SK-N-SH treated with all-trans-retinoic acid at 6 μM for 48 hours (cell line): ENCODE results near the gene POC1A.

ENCODE experiments used
- ATAC-seq: fragments of 200-7000 bp; cut with Tn5 transposase; 3 replicates; pipeline ENCODE4 v1.9.1; 2020; ENCODE audit warnings: mild to moderate bottlenecking, moderate library complexity
- ARNTL ChIP-seq: fragments of 450-650 bp; formaldehyde crosslinking; IDR thresholded peaks from 2 replicates; pipeline ENCODE4 v1.5.0; 2020; ENCODE audit warnings: low read depth, mild to moderate bottlenecking, moderate library complexity, borderline replicate concordance
- CSDC2 ChIP-seq: fragments of 250-450 bp; sonication (Bioruptor Pico); IDR thresholded peaks from 2 replicates; pipeline ENCODE4 v1.5.0; 2020; ENCODE audit warnings: mild to moderate bottlenecking, moderate library complexity
- ESRRG ChIP-seq: fragments of 250-450 bp; sonication (Bioruptor Pico); IDR thresholded peaks from 2 replicates; pipeline ENCODE4 v1.6.1; 2021; ENCODE audit warnings: mild to moderate bottlenecking
- ISL1 ChIP-seq: fragments of 250-450 bp; sonication (Bioruptor Pico); IDR thresholded peaks from 2 replicates; pipeline ENCODE4 v2.1.2; 2022; ENCODE audit warnings: mild to moderate bottlenecking, moderate library complexity
- OSR1 ChIP-seq: fragments of 250-450 bp; sonication (Bioruptor Pico); IDR thresholded peaks from 2 replicates; pipeline ENCODE4 v1.8.0; 2022; ENCODE audit warnings: moderate library complexity, mild to moderate bottlenecking, inconsistent platforms
- PPARA ChIP-seq: fragments of 250-450 bp; sonication (Bioruptor Pico); IDR thresholded peaks from 2 replicates; pipeline ENCODE4 v1.5.0; 2020; ENCODE audit warnings: mild to moderate bottlenecking, borderline replicate concordance
- RARB ChIP-seq: fragments of 250-450 bp; sonication (Bioruptor Pico); IDR thresholded peaks from 2 replicates; pipeline ENCODE4 v1.8.0; 2021; ENCODE audit warnings: mild to moderate bottlenecking, moderate library complexity
- SNAI2 ChIP-seq: fragments of 250-450 bp; sonication (Bioruptor Pico); IDR thresholded peaks from 2 replicates; pipeline ENCODE4 v1.5.0; 2020; ENCODE audit warnings: mild to moderate bottlenecking, moderate library complexity
- TCF4 ChIP-seq: fragments of 250-450 bp; sonication (Bioruptor Pico); IDR thresholded peaks from 2 replicates; pipeline ENCODE4 v1.8.0; 2021; ENCODE audit warnings: mild to moderate bottlenecking, moderate library complexity, borderline replicate concordance
- TOX ChIP-seq: fragments of 250-450 bp; sonication (Bioruptor Pico); IDR thresholded peaks from 2 replicates; pipeline ENCODE4 v1.8.0; 2021; ENCODE audit warnings: mild to moderate bottlenecking, moderate library complexity, borderline replicate concordance
- ZFP3 ChIP-seq: fragments of 250-450 bp; sonication (Bioruptor Pico); IDR thresholded peaks from 2 replicates; pipeline ENCODE4 v1.5.0; 2020; ENCODE audit warnings: mild to moderate bottlenecking, moderate library complexity
- ZFP30 ChIP-seq: fragments of 450-650 bp; formaldehyde crosslinking; IDR thresholded peaks from 2 replicates; pipeline ENCODE4 v1.5.0; 2022; ENCODE audit warnings: mild to moderate bottlenecking, moderate library complexity
- ZNF8 ChIP-seq: fragments of 450-650 bp; formaldehyde crosslinking; IDR thresholded peaks from 2 replicates; pipeline ENCODE4 v1.5.0; 2020; ENCODE audit warnings: mild to moderate bottlenecking, moderate library complexity
- TF ChIP-seq, protein P1 (sequence below): fragments of 250-450 bp; sonication (Bioruptor Pico); IDR thresholded peaks from 2 replicates; pipeline ENCODE4 v1.8.0; 2020; ENCODE audit warnings: mild to moderate bottlenecking, moderate library complexity, borderline replicate concordance
- TF ChIP-seq, protein P2 (sequence below): fragments of 250-450 bp; sonication (Bioruptor Pico); IDR thresholded peaks from 2 replicates; pipeline ENCODE4 v1.8.0; 2021; ENCODE audit warnings: low read depth, mild to moderate bottlenecking, moderate library complexity, borderline replicate concordance
- TF ChIP-seq, protein P3 (sequence below): fragments of 250-450 bp; sonication (Bioruptor Pico); IDR thresholded peaks from 2 replicates; pipeline ENCODE4 v1.5.0; 2020; ENCODE audit warnings: mild to moderate bottlenecking, moderate library complexity

POC1A gene

DNA sequence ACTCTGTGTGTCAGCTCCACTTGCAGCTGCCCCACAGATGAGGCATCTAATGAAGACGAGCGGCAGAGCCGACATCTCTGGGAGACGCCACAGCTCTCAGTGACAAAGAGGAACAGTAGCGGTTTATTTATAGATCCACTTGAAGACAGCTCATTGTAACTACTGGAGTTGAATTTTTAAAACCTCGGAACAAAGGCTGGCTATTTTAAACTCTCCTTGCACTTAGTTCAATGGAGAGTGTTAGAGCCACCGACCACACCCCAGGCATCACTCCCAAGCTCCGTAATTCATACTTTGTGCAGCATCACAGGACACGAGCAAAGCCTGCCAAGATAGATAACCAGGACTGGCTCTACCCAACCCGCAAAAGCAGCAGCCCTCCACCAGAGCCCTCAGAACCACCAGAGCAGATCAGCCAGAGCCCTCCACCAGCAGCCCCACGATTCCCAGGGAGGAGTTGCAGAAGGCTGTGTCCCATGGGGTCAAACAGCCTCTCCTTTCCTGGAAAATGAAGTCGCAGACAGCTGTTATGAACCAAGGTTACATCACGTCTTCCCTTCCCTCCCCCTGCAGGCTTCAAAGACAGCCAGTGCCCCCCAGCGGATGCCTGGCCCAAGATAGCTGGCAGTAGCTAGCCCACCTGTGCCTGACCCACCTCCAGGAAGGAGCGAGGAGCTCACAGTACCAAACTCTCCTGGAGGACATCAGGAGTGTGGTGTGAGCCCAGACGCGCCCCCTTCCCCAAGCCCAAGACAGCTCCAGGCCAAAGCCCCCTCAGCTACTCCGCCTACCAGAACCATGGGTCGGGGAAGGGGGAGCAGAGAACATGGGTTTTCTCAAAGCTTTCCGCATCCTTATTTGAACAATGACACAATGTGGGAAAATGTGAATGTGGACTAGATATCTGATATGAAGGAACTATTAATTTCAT lies 45.7 kb downstream of the POC1A start:
- no peak for TF ChIP-seq CSDC2
- TF ChIP-seq ZFP30 (CRISPR knock-in tag) = no peak
- no peak for TF ChIP-seq RARB (CRISPR knock-in tag)
- TF ChIP-seq SNAI2 (CRISPR knock-in tag) = no peak
- no peak for TF ChIP-seq ESRRG
- no peak for TF ChIP-seq ZNF8 (CRISPR knock-in tag)
- no peak for ATAC-seq

DNA sequence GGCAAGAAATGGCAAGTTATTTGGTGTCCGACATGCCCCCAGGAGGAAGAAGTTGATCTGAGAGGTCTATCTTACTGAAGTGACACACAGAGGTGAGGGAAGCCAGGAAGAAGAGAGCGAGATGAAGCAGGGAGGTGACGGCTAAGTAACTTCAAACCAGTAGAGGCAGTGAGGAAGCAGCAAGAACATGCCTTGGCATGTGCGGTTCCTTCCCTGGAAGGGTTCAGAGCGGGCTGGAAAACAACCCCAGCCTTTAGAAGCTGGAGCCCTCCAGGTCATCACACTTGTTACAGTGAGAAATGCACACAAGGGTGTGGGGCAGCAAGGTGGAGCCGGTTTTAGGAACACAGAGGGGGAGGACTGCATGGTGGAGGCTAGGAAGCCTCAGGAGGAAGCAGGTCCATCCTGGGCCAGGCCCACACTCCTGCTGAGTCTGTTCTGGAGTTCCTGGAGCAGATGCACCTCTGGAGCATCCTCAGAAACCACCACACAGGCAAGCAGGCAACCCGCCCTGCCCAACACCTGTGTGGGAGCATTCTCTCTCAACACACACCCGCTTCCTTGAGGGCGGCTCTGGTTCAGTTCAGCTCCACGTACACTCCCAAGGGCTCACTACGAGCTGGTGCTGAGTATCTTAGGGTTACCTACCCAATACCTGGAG lies 47.1 kb downstream of the POC1A start:
- no peak for TF ChIP-seq TCF4 (CRISPR knock-in tag)
- no peak for TF ChIP-seq ESRRG
- TF ChIP-seq SNAI2 (CRISPR knock-in tag) = no peak
- TF ChIP-seq, protein P1, sequence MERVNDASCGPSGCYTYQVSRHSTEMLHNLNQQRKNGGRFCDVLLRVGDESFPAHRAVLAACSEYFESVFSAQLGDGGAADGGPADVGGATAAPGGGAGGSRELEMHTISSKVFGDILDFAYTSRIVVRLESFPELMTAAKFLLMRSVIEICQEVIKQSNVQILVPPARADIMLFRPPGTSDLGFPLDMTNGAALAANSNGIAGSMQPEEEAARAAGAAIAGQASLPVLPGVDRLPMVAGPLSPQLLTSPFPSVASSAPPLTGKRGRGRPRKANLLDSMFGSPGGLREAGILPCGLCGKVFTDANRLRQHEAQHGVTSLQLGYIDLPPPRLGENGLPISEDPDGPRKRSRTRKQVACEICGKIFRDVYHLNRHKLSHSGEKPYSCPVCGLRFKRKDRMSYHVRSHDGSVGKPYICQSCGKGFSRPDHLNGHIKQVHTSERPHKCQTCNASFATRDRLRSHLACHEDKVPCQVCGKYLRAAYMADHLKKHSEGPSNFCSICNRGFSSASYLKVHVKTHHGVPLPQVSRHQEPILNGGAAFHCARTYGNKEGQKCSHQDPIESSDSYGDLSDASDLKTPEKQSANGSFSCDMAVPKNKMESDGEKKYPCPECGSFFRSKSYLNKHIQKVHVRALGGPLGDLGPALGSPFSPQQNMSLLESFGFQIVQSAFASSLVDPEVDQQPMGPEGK (CRISPR knock-in tag) = no peak
- ATAC-seq = no peak

DNA sequence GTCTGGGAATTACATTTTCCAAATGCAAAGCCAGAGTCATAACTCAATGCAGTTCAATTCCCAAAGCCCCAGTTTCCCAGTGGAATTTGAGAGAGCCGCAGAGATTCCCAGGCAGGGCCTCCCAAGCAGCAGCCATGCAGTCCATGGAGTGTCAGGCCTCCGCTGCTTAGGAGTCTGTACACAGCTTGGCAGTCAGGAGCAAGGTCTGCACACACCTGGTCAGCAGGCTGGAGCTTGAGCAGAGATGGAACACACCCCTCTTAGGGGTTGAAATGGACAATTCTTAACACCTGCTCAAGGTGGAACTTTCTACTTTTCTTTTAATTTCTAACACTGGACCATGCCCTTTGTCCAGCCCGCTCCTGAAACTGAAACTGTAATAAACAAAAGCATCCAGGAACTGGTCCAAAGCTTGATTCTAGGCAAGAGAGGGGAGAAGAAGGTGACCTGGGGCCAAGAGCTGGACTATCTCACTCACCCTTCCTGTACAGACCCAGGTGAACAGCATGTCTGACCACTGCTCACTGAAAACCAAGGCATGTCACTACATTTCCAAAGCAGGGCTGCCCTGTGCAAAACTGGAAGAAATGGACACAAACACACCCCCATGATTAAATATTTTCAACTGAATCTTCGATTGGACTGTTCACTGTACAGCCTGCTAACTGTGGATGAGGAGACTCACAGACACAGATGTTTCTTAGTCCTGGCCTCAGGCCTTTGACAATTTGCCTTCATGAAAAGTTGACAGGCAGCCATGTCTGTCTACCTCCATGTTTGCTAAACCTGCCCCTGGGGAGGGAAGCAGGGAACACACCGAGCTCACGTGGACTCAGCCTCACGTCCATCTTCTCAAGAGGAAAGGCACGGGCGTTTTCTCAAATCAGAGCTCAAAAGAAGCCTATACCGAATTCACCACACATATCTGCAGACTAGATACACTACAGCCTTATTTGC lies 49.3 kb downstream of the POC1A start:
- TF ChIP-seq SNAI2 (CRISPR knock-in tag) = no peak
- no peak for TF ChIP-seq ZFP3 (CRISPR knock-in tag)
- TF ChIP-seq TCF4 (CRISPR knock-in tag) = no peak
- no peak for TF ChIP-seq TOX (CRISPR knock-in tag)
- TF ChIP-seq, protein P2, sequence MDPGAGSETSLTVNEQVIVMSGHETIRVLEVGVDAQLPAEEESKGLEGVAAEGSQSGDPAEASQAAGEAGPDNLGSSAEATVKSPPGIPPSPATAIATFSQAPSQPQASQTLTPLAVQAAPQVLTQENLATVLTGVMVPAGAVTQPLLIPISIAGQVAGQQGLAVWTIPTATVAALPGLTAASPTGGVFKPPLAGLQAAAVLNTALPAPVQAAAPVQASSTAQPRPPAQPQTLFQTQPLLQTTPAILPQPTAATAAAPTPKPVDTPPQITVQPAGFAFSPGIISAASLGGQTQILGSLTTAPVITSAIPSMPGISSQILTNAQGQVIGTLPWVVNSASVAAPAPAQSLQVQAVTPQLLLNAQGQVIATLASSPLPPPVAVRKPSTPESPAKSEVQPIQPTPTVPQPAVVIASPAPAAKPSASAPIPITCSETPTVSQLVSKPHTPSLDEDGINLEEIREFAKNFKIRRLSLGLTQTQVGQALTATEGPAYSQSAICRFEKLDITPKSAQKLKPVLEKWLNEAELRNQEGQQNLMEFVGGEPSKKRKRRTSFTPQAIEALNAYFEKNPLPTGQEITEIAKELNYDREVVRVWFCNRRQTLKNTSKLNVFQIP (CRISPR knock-in tag) = no peak
- no peak for TF ChIP-seq ARNTL (CRISPR knock-in tag)
- TF ChIP-seq ZNF8 (CRISPR knock-in tag) = no peak
- no peak for TF ChIP-seq ISL1 (CRISPR knock-in tag)
- TF ChIP-seq OSR1 (CRISPR knock-in tag) = no peak
- ATAC-seq = no peak

DNA sequence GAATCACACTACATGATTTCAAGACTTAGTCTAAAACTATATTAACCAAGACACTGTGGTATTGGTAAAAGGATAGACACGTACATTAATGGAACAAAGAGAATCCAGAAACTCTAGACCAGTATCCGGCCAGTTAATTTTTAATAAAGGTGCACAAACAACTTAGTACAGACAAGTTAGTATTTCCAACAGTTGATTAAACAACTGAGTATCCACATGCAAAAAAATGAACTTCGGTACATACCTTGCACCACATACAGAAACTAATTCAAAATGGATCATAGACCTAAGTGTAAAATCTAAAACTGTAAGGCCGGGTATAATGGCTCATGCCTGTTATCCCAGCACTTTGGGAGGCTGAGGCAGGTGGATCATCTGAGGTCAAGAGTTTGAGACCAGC lies 51.3 kb downstream of the POC1A start:
- no peak for TF ChIP-seq PPARA (CRISPR knock-in tag)
- TF ChIP-seq, protein P3, sequence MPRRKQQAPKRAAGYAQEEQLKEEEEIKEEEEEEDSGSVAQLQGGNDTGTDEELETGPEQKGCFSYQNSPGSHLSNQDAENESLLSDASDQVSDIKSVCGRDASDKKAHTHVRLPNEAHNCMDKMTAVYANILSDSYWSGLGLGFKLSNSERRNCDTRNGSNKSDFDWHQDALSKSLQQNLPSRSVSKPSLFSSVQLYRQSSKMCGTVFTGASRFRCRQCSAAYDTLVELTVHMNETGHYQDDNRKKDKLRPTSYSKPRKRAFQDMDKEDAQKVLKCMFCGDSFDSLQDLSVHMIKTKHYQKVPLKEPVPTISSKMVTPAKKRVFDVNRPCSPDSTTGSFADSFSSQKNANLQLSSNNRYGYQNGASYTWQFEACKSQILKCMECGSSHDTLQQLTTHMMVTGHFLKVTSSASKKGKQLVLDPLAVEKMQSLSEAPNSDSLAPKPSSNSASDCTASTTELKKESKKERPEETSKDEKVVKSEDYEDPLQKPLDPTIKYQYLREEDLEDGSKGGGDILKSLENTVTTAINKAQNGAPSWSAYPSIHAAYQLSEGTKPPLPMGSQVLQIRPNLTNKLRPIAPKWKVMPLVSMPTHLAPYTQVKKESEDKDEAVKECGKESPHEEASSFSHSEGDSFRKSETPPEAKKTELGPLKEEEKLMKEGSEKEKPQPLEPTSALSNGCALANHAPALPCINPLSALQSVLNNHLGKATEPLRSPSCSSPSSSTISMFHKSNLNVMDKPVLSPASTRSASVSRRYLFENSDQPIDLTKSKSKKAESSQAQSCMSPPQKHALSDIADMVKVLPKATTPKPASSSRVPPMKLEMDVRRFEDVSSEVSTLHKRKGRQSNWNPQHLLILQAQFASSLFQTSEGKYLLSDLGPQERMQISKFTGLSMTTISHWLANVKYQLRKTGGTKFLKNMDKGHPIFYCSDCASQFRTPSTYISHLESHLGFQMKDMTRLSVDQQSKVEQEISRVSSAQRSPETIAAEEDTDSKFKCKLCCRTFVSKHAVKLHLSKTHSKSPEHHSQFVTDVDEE (CRISPR knock-in tag) = no peak
- TF ChIP-seq, protein P2 (CRISPR knock-in tag) = no peak
- TF ChIP-seq OSR1 (CRISPR knock-in tag) = no peak
- no peak for TF ChIP-seq ZFP30 (CRISPR knock-in tag)
- no peak for ATAC-seq
